GM23338 (cell line): ENCODE results near the gene TRIM8. TPM values are rescaled to one million over a fixed set of nuclear protein-coding genes. Genes with fewer than 3 reads are reported as not detected.

Experiments used
- ATAC-seq: fragments of 200-7000 bp; cut with Tn5 transposase; 3 replicates; pipeline ENCODE4 v1.9.1; 2020
- DNase-seq: peaks from one replicate; pipeline ENCODE4 v3.0.0-alpha.2; 2015; ENCODE audit warnings: low spot score
- H2AFZ ChIP-seq: fragments of 200-600 bp; sonication (generic); 2 replicates; pipeline ENCODE4 v1.8.0; 2016; ENCODE audit warnings: antibody characterized with exemption, mild to moderate bottlenecking, moderate library complexity
- H3F3A ChIP-seq: fragments of 200-600 bp; sonication (generic); replicated peaks from 2 replicates; pipeline ENCODE4 v1.8.0; 2017; ENCODE audit warnings: antibody characterized with exemption, mixed run types, low read depth
- H3K27ac ChIP-seq: fragments of 200-600 bp; sonication (generic); 2 replicates; pipeline ENCODE4 v1.6.1; 2016; ENCODE audit warnings: low read depth
- H3K27me3 ChIP-seq: fragments of 200-600 bp; sonication (generic); 2 replicates; pipeline ENCODE4 v1.8.0; 2016; ENCODE audit warnings: mild to moderate bottlenecking, mixed run types, moderate library complexity; ENCODE audit not compliant: insufficient read depth
- H3K36me3 ChIP-seq: fragments of 200-600 bp; sonication (generic); 2 replicates; pipeline ENCODE4 v1.8.0; 2016; ENCODE audit warnings: mild to moderate bottlenecking; ENCODE audit not compliant: insufficient read depth
- H3K4me1 ChIP-seq: fragments of 200-600 bp; sonication (generic); 2 replicates; pipeline ENCODE4 v1.8.0; 2016; ENCODE audit warnings: mild to moderate bottlenecking, moderate library complexity; ENCODE audit not compliant: insufficient read depth
- H3K4me2 ChIP-seq: fragments of 200-600 bp; sonication (generic); 2 replicates; pipeline ENCODE4 v1.7.1; 2017; ENCODE audit warnings: mixed run types
- H3K4me3 ChIP-seq: fragments of 200-600 bp; sonication (generic); 2 replicates; pipeline ENCODE4 v1.6.1; 2016; ENCODE audit warnings: mixed run types
- H3K79me2 ChIP-seq: fragments of 200-600 bp; sonication (generic); replicated peaks from 2 replicates; pipeline ENCODE4 v1.8.0; 2017; ENCODE audit warnings: mild to moderate bottlenecking; ENCODE audit not compliant: insufficient read depth
- H3K9me2 ChIP-seq: fragments of 200-600 bp; sonication (generic); 2 replicates; pipeline ENCODE4 v1.8.0; 2017; ENCODE audit not compliant: insufficient read depth
- H4K20me1 ChIP-seq: fragments of 200-600 bp; sonication (generic); replicated peaks from 2 replicates; pipeline ENCODE4 v1.8.0; 2017; ENCODE audit warnings: mild to moderate bottlenecking; ENCODE audit not compliant: insufficient read depth
- H3K27ac Mint-ChIP-seq: 2 replicates; pipeline ENCODE4 v1.8.0; 2020; ENCODE audit warnings: inconsistent platforms, mild to moderate bottlenecking, moderate library complexity, mixed read lengths
- H3K27me3 Mint-ChIP-seq: 3 replicates; pipeline ENCODE4 v1.8.0; 2022; ENCODE audit warnings: low read depth, mild to moderate bottlenecking, moderate library complexity, mixed read lengths, inconsistent platforms; ENCODE audit not compliant: insufficient read depth, poor library complexity
- H3K36me3 Mint-ChIP-seq: 3 replicates; pipeline ENCODE4 v1.8.0; 2021; ENCODE audit warnings: low read depth, mild to moderate bottlenecking, inconsistent platforms, moderate library complexity, mixed read lengths
- H3K4me1 Mint-ChIP-seq: 3 replicates; pipeline ENCODE4 v1.8.0; 2020; ENCODE audit warnings: mild to moderate bottlenecking, inconsistent platforms, mixed read lengths
- H3K4me3 Mint-ChIP-seq: 3 replicates; pipeline ENCODE4 v1.8.0; 2021; ENCODE audit warnings: moderate library complexity, mild to moderate bottlenecking, inconsistent platforms, mixed read lengths
- H3K9me3 Mint-ChIP-seq: 3 replicates; pipeline ENCODE4 v1.8.0; 2020; ENCODE audit warnings: moderate library complexity, mild to moderate bottlenecking, inconsistent platforms, mixed read lengths
- CREB1 ChIP-seq: fragments of 250-450 bp; sonication (Bioruptor Pico); IDR thresholded peaks from 2 replicates; pipeline ENCODE4 v1.5.0; 2020; ENCODE audit warnings: low read depth, mild to moderate bottlenecking, moderate library complexity
- EZH2 ChIP-seq: fragments of 200-600 bp; sonication (generic); IDR thresholded peaks from one replicate; pipeline ENCODE4 v1.8.0; 2017; ENCODE audit warnings: antibody characterized with exemption, mild to moderate bottlenecking, low read depth; ENCODE audit not compliant: unreplicated experiment
- EZH2phosphoT487 ChIP-seq: fragments of 200-600 bp; sonication (generic); IDR thresholded peaks from one replicate; pipeline ENCODE4 v1.8.1; 2018; ENCODE audit warnings: antibody characterized with exemption; ENCODE audit not compliant: unreplicated experiment
- JUNB ChIP-seq: IDR thresholded peaks from one replicate; pipeline ENCODE4 v1.6.1; 2016; ENCODE audit warnings: antibody characterized with exemption; ENCODE audit not compliant: unreplicated experiment
- NANOG ChIP-seq: IDR thresholded peaks from 2 replicates; pipeline ENCODE4 v1.6.1; 2016; ENCODE audit warnings: antibody characterized with exemption, borderline replicate concordance
- POLR2AphosphoS5 ChIP-seq: IDR thresholded peaks from 2 replicates; pipeline ENCODE4 v1.6.1; 2016; ENCODE audit warnings: antibody characterized with exemption, low read depth
- ZNF331 ChIP-seq: fragments of 250-450 bp; sonication (Bioruptor Pico); IDR thresholded peaks from 2 replicates; pipeline ENCODE4 v1.5.0; 2020; ENCODE audit warnings: low read depth, mild to moderate bottlenecking, moderate library complexity
- polyA plus RNA-seq: library from polyadenylated mRNA; unstranded; fragments of >200 nt; fragmentation: Nextera tagmentation; extraction: Ambion mirVana; gene quantifications from 2 replicates; pipeline ENCODE4 v1.2.1, GENCODE V29; 2016
- total RNA-seq: library from RNA; depleted of rRNA; stranded (reverse); fragments of >200 nt; shearing (Covaris generic); gene quantifications from 2 replicates; pipeline ENCODE4 v1.2.3, GENCODE V29; 2014
- TF ChIP-seq, protein P1 (sequence below): IDR thresholded peaks from 2 replicates; pipeline ENCODE4 v1.6.1; 2016; ENCODE audit warnings: antibody characterized with exemption
- TF ChIP-seq, protein P2 (sequence below), 2 experiments: fragments of 200-600 bp in 1 of 2; sonication (generic) in 1 of 2; conservative IDR thresholded peaks; 2 replicates each; pipeline versions ENCODE4 v1.5.1 to v1.6.1; 2016 to 2017; ENCODE audit warnings: antibody characterized with exemption in 2 of 2, low read depth in 2 of 2, mild to moderate bottlenecking in 2 of 2, moderate library complexity in 1 of 2
- TF ChIP-seq, protein P3 (sequence below): fragments of 250-450 bp; sonication (Bioruptor Pico); IDR thresholded peaks from 2 replicates; pipeline ENCODE4 v1.5.0; 2020; ENCODE audit warnings: mild to moderate bottlenecking, moderate library complexity

TRIM8 gene
- total and polyA plus RNA-seq, 2 experiments from 2014 or later = 15.1 to 36.7 TPM

DNA sequence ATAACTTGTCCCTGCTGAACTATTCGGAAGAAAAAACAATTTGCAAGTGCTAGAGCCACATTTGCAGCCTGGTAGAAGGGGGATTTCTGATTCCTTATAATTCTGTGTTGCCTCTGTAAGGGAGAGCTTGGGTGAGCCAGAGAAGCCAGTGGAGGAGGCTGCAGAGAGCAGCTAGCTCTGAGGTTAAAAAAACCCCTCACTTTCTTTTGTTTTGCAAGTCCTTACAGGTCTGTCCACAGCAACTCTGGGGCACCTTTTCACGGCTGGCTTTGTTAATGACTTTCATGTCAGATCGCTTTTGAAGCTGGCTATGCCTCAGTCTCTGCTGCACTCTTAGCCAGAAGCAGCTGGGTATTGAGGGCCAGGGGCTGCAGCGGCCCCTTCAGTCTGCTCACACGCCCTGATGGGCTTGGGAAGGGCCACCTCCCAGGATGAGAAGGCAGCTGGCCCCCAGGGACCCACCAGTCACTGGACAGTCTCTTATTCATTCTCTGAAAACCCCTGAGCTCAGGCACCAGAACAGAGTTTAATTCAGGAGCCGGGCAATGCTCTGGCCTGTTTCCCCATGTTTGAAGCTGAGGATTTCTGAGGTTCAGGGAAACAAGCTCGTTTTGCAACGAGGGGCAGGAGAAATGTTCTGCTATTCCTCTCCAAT lies 30.9 kb downstream of the TRIM8 start:
- H3K4me1 Mint-ChIP-seq = peaks cover 79% of the 10 kb centered on the region
- peak overlapping the region; percentile 13; the same call in 2 of the 3 replicates for H3K4me3 Mint-ChIP-seq
- Histone ChIP-seq H3K27me3 (no peaks in the 10 kb centered on the region), H3K36me3 (no peaks in the 10 kb centered on the region), H3K4me1 (peaks cover 73% of the 10 kb centered on the region), H3K4me2 (peak overlapping the region; percentile 46), H2AFZ (no peak overlapping the region), H3K9me2 (no peaks in the 10 kb centered on the region), H3K79me2 (no peaks in the 10 kb centered on the region), H3F3A (peaks cover 34% of the 10 kb centered on the region), H3K4me3 (peak overlapping the region; percentile 40; the same call in 1 of the 2 replicates), H3K27ac (0 out of 2 replicates have a peak overlapping the region, but pooled peaks have one; percentile 50), H4K20me1 (no peaks in the 10 kb centered on the region; the same call in 1 of the 2 replicates)
- peaks cover 23% of the 10 kb centered on the region for H3K27me3 Mint-ChIP-seq
- DNase-seq (no peak), ATAC-seq (peak; percentile 3; the same call in 2 of the 3 replicates)
- TF ChIP-seq JUNB (no peak), NANOG (no peak), ZNF331 (CRISPR knock-in tag) (no peak)
- TF ChIP-seq, protein P1, sequence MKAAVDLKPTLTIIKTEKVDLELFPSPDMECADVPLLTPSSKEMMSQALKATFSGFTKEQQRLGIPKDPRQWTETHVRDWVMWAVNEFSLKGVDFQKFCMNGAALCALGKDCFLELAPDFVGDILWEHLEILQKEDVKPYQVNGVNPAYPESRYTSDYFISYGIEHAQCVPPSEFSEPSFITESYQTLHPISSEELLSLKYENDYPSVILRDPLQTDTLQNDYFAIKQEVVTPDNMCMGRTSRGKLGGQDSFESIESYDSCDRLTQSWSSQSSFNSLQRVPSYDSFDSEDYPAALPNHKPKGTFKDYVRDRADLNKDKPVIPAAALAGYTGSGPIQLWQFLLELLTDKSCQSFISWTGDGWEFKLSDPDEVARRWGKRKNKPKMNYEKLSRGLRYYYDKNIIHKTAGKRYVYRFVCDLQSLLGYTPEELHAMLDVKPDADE = no peak
- TF ChIP-seq, protein P2, sequence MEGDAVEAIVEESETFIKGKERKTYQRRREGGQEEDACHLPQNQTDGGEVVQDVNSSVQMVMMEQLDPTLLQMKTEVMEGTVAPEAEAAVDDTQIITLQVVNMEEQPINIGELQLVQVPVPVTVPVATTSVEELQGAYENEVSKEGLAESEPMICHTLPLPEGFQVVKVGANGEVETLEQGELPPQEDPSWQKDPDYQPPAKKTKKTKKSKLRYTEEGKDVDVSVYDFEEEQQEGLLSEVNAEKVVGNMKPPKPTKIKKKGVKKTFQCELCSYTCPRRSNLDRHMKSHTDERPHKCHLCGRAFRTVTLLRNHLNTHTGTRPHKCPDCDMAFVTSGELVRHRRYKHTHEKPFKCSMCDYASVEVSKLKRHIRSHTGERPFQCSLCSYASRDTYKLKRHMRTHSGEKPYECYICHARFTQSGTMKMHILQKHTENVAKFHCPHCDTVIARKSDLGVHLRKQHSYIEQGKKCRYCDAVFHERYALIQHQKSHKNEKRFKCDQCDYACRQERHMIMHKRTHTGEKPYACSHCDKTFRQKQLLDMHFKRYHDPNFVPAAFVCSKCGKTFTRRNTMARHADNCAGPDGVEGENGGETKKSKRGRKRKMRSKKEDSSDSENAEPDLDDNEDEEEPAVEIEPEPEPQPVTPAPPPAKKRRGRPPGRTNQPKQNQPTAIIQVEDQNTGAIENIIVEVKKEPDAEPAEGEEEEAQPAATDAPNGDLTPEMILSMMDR (conservative IDR thresholded peaks at IDR 0.05; ENCODE audit: low read depth in 2 of 2) = peak in 1 of 2 experiments; percentile 42; a peak in 2 of 4 replicates
- peaks cover under 1% of the 10 kb centered on the region; the same call in 1 of the 3 replicates for H3K36me3 Mint-ChIP-seq
- H3K27ac Mint-ChIP-seq = no peak overlapping the region
- no peaks in the 10 kb centered on the region for H3K9me3 Mint-ChIP-seq

DNA sequence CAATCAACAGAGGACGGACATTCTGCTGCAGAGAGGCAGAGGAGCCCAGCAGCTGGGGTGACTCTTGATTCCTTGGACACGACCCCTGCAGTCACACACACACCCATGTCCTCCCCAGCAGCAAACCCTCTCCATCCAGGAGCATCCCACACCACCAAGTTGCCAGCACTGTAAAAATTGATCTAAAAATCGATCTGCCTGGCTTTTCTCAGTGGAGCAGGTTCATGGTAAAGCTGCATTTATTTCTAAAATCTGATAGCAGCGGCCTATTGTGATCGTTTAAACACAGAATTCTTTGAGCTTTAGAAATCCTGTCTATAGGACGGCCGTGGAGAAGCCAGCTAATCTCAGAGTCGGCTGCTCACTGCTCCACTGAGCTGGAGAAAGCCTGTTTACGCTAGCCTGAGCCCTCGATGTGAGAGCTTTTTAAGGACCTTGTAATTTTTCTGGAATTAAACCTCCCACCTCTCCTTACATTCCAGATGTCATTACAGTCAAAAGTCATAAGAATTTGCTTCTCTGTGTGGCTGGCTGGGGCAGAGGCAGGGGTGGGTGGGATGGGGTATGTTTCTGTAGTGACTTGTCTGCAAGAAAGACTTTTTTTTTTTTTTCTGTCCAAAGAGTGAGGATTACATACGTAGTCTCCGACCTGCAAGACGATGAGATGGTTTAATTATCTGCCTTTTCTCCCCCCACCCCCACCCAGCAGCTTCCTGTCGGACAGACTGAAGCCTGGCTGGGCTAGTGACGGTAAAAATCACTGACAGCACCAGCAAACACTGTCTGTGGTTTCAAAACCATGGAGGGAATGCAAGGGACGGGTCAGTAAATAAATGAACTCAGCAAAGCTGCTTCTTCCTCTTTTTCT lies 31.6 kb downstream of the TRIM8 start:
- peak overlapping the region; percentile 40; the same call in 1 of the 2 replicates for H3K4me3 ChIP-seq
- H3K79me2 ChIP-seq = no peaks in the 10 kb centered on the region
- H3K4me1 ChIP-seq = peaks cover 65% of the 10 kb centered on the region
- Mint-ChIP-seq H3K9me3 (no peaks in the 10 kb centered on the region), H3K27ac (no peak overlapping the region), H3K4me1 (peaks cover 72% of the 10 kb centered on the region), H3K27me3 (peaks cover 25% of the 10 kb centered on the region), H3K4me3 (peak overlapping the region; percentile 11; the same call in 1 of the 3 replicates), H3K36me3 (peaks cover 2% of the 10 kb centered on the region; the same call in 1 of the 3 replicates)
- H3K4me2 ChIP-seq = peak overlapping the region; percentile 72
- no peaks in the 10 kb centered on the region for H3K9me2 ChIP-seq
- no peaks in the 10 kb centered on the region; the same call in 1 of the 2 replicates for H4K20me1 ChIP-seq
- 0 out of 2 replicates have a peak overlapping the region, but pooled peaks have one; percentile 50 for H3K27ac ChIP-seq
- no peak overlapping the region for H2AFZ ChIP-seq
- no peak for ATAC-seq
- no peaks in the 10 kb centered on the region for H3K27me3 ChIP-seq
- no peak for DNase-seq
- no peaks in the 10 kb centered on the region for H3K36me3 ChIP-seq
- H3F3A ChIP-seq = peaks cover 26% of the 10 kb centered on the region
- TF ChIP-seq CREB1 = no peak
- TF ChIP-seq NANOG = no peak
- no peak for TF ChIP-seq POLR2AphosphoS5
- no peak for TF ChIP-seq EZH2
- no peak for TF ChIP-seq EZH2phosphoT487
- TF ChIP-seq, protein P3, sequence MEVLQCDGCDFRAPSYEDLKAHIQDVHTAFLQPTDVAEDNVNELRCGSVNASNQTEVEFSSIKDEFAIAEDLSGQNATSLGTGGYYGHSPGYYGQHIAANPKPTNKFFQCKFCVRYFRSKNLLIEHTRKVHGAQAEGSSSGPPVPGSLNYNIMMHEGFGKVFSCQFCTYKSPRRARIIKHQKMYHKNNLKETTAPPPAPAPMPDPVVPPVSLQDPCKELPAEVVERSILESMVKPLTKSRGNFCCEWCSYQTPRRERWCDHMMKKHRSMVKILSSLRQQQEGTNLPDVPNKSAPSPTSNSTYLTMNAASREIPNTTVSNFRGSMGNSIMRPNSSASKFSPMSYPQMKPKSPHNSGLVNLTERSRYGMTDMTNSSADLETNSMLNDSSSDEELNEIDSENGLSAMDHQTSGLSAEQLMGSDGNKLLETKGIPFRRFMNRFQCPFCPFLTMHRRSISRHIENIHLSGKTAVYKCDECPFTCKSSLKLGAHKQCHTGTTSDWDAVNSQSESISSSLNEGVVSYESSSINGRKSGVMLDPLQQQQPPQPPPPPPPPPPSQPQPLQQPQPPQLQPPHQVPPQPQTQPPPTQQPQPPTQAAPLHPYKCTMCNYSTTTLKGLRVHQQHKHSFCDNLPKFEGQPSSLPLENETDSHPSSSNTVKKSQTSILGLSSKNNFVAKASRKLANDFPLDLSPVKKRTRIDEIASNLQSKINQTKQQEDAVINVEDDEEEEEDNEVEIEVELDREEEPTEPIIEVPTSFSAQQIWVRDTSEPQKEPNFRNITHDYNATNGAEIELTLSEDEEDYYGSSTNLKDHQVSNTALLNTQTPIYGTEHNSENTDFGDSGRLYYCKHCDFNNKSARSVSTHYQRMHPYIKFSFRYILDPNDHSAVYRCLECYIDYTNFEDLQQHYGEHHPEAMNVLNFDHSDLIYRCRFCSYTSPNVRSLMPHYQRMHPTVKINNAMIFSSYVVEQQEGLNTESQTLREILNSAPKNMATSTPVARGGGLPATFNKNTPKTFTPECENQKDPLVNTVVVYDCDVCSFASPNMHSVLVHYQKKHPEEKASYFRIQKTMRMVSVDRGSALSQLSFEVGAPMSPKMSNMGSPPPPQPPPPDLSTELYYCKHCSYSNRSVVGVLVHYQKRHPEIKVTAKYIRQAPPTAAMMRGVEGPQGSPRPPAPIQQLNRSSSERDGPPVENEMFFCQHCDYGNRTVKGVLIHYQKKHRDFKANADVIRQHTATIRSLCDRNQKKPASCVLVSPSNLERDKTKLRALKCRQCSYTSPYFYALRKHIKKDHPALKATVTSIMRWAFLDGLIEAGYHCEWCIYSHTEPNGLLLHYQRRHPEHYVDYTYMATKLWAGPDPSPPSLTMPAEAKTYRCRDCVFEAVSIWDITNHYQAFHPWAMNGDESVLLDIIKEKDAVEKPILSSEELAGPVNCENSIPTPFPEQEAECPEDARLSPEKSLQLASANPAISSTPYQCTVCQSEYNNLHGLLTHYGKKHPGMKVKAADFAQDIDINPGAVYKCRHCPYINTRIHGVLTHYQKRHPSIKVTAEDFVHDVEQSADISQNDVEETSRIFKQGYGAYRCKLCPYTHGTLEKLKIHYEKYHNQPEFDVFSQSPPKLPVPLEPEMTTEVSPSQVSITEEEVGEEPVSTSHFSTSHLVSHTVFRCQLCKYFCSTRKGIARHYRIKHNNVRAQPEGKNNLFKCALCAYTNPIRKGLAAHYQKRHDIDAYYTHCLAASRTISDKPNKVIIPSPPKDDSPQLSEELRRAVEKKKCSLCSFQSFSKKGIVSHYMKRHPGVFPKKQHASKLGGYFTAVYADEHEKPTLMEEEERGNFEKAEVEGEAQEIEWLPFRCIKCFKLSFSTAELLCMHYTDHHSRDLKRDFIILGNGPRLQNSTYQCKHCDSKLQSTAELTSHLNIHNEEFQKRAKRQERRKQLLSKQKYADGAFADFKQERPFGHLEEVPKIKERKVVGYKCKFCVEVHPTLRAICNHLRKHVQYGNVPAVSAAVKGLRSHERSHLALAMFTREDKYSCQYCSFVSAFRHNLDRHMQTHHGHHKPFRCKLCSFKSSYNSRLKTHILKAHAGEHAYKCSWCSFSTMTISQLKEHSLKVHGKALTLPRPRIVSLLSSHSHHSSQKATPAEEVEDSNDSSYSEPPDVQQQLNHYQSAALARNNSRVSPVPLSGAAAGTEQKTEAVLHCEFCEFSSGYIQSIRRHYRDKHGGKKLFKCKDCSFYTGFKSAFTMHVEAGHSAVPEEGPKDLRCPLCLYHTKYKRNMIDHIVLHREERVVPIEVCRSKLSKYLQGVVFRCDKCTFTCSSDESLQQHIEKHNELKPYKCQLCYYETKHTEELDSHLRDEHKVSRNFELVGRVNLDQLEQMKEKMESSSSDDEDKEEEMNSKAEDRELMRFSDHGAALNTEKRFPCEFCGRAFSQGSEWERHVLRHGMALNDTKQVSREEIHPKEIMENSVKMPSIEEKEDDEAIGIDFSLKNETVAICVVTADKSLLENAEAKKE = no peak
